Pancreas (tissue), 10 donors: ENCODE measurements around the gene GLI3. TPM values are rescaled to one million over a fixed set of nuclear protein-coding genes. Genes with fewer than 3 reads are reported as not detected.

Experiments used
- ATAC-seq, 4 donors: fragments of 200-7000 bp; cut with Tn5 transposase; one replicate each; pipeline versions ENCODE4 v1.8.0 to v1.9.1; 2020; ENCODE audit warnings: mild to moderate bottlenecking in 4 of 4, moderate library complexity in 4 of 4
- DNase-seq, 6 donors: peaks; one replicate each; pipeline ENCODE4 v3.0.0-alpha.2; 2020
- FAIRE-seq: peaks from 2 replicates; lab custom pipeline; 2012; peaks lifted over from hg19 to GRCh38; lab: Jason Lieb, UNC
- H3K27ac ChIP-seq, 4 donors: fragments of 200-600 bp; sonication (generic); 1 replicate in 3 of 4; 2 replicates in 1 of 4; pipeline versions ENCODE4 v1.5.0 to v1.8.0; 2020
- H3K27me3 ChIP-seq, 4 donors: fragments of 200-600 bp; one replicate each; pipeline ENCODE4 v1.8.0; 2021
- H3K36me3 ChIP-seq, 3 donors: fragments of 200-600 bp; sonication (generic) in 1 of 3; one replicate each; pipeline versions ENCODE4 v1.5.0 to v1.8.0; 2020 to 2021
- H3K4me1 ChIP-seq, 3 donors: fragments of 200-600 bp; one replicate each; pipeline ENCODE4 v1.8.0; 2021
- H3K4me3 ChIP-seq, 4 donors: fragments of 200-600 bp; sonication (generic) in 2 of 4; one replicate each; pipeline versions ENCODE4 v1.5.0 to v1.8.0; 2020 to 2021
- H3K9me3 ChIP-seq, 4 donors: fragments of 200-600 bp; one replicate each; pipeline ENCODE4 v1.8.0; 2021
- CTCF ChIP-seq, 4 donors: fragments of 200-600 bp; sonication (generic) in 3 of 4; IDR thresholded peaks; one replicate each; pipeline versions ENCODE4 v1.5.0 to v1.8.0; 2021; ENCODE audit warnings: antibody characterized with exemption in 4 of 4
- WGBS, 2 donors: extraction: QIAGEN DNeasy Blood & Tissue Kit; methylation state at CpG; one replicate each; pipeline ENCODE4 v1.1.7; 2013; 5-methylcytosine and 5-hydroxymethylcytosine counted together
- intact Hi-C, 3 donors: fragments of 100-400 bp; cut with DNase I; formaldehyde crosslinking; loops; one replicate each; pipeline versions ENCODE4 v1.11.1 to v1.14.2; 2022
- polyA plus RNA-seq, 2 donors: library from polyadenylated mRNA; stranded (reverse); fragments of 200-250 nt; gene quantifications; one replicate each; pipeline ENCODE4 v1.2.3, GENCODE V29; 2013
- total RNA-seq, 6 donors: library from RNA; stranded (reverse); fragmentation: NEBNext Ultra II Directional in 4 of 6; extraction: Animal tissue kit (Norgen Biotek cat#: 25700) in 4 of 6; gene quantifications; one replicate each; pipeline versions ENCODE4 v1.2.1 to v1.2.4, GENCODE V29; 2021 to 2023
- donor health status: healthy with polysubstance abuse.
- donor health status: DM: no; HTN: no; CAD: no; lungs with moderate emphysema.
- donor health status: DM: no; HTN: no; CAD: no.
- donor health status: control.
- donor health status: control.
- donor health status: Bipolar disorder and iron deficiency.
- donor health status: DM: yes; HTN: yes; CAD: no.
- donor health status: DM: no; HTN: no; CAD: no.
- donor health status: DM: no; HTN: no; CAD: no.
- donor health status: DM: yes; HTN: yes; CAD: no.

The GLI3 gene
- total and polyA plus RNA-seq, 8 donors: 0.38 to 6.2 (median 1.4) TPM

DNA sequence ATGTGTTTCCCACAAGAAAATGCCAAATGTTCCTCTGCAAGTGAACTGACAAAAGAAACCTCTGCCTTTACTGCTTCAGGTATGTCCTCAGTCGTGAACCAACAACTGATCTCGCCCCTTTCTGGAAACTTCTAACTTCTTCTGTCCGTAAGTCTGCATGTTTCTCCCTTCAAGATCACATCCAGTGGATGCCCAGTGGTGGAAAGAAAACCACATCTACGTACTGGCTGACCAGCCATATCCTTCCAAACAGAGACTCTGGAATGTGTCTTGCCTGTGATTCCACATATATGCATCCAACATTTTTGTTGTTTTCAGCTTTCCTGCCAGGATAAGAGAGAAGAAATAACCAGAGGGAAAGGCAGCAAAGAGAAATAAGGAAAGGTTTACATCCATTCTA, 152.7 kb downstream of the GLI3 start:
- intact Hi-C loops: no loop called here
- ATAC-seq (no peak), DNase-seq (no peak), FAIRE-seq (no peak)
- Histone ChIP-seq H3K27me3 (no peaks in the 10 kb centered on the region), H3K4me3 (no peak overlapping the region), H3K36me3 (no peaks in the 10 kb centered on the region), H3K27ac (no peak overlapping the region), H3K9me3 (no peaks in the 10 kb centered on the region), H3K4me1 (no peaks in the 10 kb centered on the region)
- no peak for TF ChIP-seq CTCF (IDR thresholded peaks at IDR 0.05)
- 61 to 77% methylated on average over 4 of the region's 4 CpGs for WGBS, 2 donors

DNA sequence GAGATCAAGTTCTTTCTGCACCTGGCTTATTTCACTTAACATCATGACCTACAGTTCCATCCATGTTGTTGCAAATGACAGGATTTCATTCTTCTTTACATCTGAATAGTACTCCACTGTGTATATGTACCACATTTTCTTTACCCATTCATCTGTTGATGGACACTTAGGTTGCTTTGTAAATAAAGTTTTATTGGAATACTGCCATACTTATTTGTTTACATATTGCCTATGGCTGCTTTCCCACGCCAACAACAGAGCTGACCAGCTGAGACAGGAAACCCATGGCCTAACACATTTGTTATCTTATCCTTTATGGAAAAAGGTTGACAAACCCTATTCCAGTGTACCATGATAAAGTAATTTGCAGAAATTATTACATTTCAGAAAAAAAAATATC, 153.7 kb downstream of the GLI3 start:
- H3K27ac ChIP-seq: no peak overlapping the region
- 56 to 77% methylated on average over 1 of the region's 1 CpG for WGBS, 2 donors
- no peak for DNase-seq
- intact Hi-C loops: no loop called here
- no peaks in the 10 kb centered on the region for H3K27me3 ChIP-seq
- no peak for ATAC-seq
- H3K36me3 ChIP-seq: no peaks in the 10 kb centered on the region
- no peaks in the 10 kb centered on the region for H3K4me1 ChIP-seq
- no peak for TF ChIP-seq CTCF (IDR thresholded peaks at IDR 0.05)
- no peaks in the 10 kb centered on the region for H3K9me3 ChIP-seq
- no peak overlapping the region for H3K4me3 ChIP-seq
- FAIRE-seq: no peak

DNA sequence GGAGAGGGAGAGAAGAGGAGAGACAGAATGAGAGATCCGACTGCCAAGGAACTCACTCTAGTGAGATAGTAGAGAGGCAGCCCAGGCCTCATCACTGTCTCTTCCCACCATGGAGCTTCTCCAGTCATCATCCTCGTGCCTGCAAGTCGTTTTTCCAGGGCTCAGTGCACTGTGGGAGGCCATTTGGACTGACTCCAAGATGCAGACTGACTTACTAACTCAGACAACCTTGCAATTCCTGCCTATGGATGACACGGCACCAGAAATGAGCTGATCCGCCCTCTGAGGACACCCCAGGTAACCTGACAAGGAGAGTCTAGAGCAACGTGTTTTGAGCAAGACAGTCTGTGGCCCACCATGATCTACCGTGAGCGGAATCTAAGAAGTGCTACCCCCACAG, 154.9 kb downstream of the GLI3 start:
- TF ChIP-seq CTCF (IDR thresholded peaks at IDR 0.05): no peak
- H3K9me3 ChIP-seq: no peaks in the 10 kb centered on the region
- no peak overlapping the region for H3K4me3 ChIP-seq
- H3K27ac ChIP-seq: no peak overlapping the region
- FAIRE-seq (no peak), ATAC-seq (no peak), DNase-seq (no peak)
- no peaks in the 10 kb centered on the region for H3K27me3 ChIP-seq
- H3K4me1 ChIP-seq: no peaks in the 10 kb centered on the region
- no peaks in the 10 kb centered on the region for H3K36me3 ChIP-seq
- intact Hi-C loops: no loop called here
- 54 to 57% methylated on average over 8 of the region's 8 CpGs for WGBS, 2 donors

GRCh38 chr7:42081671-42082070, 155.3 kb downstream of the GLI3 start:
- Histone ChIP-seq H3K36me3 (no peaks in the 10 kb centered on the region), H3K4me3 (no peak overlapping the region), H3K27ac (no peak overlapping the region), H3K27me3 (no peaks in the 10 kb centered on the region), H3K4me1 (no peaks in the 10 kb centered on the region), H3K9me3 (no peaks in the 10 kb centered on the region)
- intact Hi-C loops: no loop called here
- FAIRE-seq: no peak
- no peak for DNase-seq
- 25 to 32% methylated on average over 2 of the region's 2 CpGs for WGBS, 2 donors
- no peak for ATAC-seq
- no peak for TF ChIP-seq CTCF (IDR thresholded peaks at IDR 0.05)

DNA sequence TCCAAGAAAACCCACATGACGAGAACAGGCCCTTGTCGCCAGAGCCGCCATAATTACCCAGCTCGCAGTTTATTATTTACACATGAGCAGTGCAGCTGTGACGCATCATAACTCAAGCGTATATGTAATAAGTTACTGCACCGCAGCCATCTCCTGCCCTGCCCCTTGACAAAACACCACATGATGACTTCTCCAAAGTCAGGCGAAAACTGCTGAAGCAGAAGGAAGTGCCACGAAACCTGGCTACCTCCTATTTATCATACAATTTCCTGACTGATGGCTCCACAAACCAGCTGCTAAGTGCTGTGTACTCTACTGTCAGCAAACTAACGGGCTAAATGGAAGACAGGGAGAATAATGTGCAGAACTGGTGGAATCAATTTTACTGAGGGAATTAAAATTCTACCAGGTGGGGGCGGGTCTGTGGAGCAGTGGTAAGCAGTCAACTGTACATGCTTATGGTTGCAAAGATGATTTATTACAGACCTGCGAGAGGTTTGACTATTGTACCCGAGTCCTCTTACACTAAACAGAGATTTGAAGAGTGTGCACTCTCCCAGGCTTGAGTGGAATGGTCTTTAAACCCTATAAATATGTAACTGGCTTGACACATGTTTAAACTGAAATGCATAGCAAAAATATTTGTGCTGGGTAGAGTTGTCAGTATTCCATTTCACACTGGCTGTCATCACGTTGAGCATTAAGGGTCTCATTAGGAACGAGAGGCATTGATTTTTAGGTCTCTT, 156.0 kb downstream of the GLI3 start:
- intact Hi-C loops: no loop called here
- 28 to 30% methylated on average over 15 of the region's 15 CpGs for WGBS, 2 donors

More for the DNA sequence above, 156.0 kb downstream of the GLI3 start:
- Histone ChIP-seq H3K4me3 (no peak overlapping the region), H3K27me3 (no peaks in the 10 kb centered on the region), H3K4me1 (no peaks in the 10 kb centered on the region), H3K9me3 (no peaks in the 10 kb centered on the region), H3K27ac (no peak overlapping the region), H3K36me3 (no peaks in the 10 kb centered on the region)
- DNase-seq (no peak), FAIRE-seq (no peak), ATAC-seq (peak in 2 of 4 donors; percentile 61 to 70)
- TF ChIP-seq CTCF (IDR thresholded peaks at IDR 0.05): no peak
